ENCODE data around the gene SERP2.

SERP2 gene

DNA sequence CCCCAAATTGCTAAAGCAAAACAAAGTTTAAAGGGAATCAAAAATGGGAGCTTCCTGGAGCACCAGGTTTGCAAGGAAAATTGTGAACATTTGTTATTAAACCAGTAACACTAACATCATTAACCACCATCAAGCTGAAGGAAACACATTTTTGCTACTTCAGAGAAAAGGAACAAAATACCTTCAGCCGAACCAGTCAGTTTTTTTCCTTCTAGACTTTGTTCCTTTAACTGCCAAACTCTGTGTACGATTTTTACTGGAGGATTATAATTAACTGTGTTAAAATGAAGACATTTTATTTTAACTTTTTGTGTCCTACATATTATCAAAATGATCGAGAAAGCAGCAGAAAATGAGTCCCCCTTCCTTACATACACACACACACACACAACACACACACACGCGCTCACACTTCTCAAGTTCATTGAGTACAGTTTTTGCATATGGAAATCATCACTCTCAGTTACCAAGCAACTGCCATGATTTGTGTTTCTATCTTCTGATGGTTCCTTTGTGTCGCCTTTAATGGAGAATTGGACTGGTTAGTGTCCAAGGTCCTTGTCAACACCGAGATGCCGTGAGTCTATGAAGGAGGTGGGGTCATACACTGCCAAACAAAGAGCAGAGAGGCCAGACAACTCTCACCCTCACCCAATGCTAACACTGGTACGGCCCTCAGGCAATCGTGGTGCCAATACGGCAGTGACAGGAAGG lies 9.8 kb upstream of the SERP2 start:
- Histone ChIP-seq H3K18ac (ENCODE audit: low read length) (peak overlapping the region; percentile 13), H3K27me3 (ENCODE audit: control insufficient read depth in 3 of 3, insufficient read depth in 3 of 3, low read depth in 1 of 3, low read length in 3 of 3) (no peaks in the 10 kb centered on the region), H3K4me1 (ENCODE audit: control insufficient read depth in 2 of 2, insufficient read depth in 1 of 2, low read depth in 1 of 2, low read length in 2 of 2) (peaks cover 16 to 17% of the 10 kb centered on the region in 2 donors), H3K27ac (replicated peaks; ENCODE audit: low read length) (peak overlapping the region; percentile 84), H3K23ac (ENCODE audit: low read depth, low read length, poor library complexity) (no peak overlapping the region), H2BK120ac (ENCODE audit: low read depth, low read length) (no peak overlapping the region), H3K4me3 (ENCODE audit: low read length in 2 of 2) (no peak overlapping the region), H2AFZ (ENCODE audit: low read length) (peak overlapping the region; percentile 25), H3K9me3 (replicated peaks in 1 of 2; ENCODE audit: control insufficient read depth in 2 of 2, insufficient read depth in 1 of 2, low read depth in 1 of 2, low read length in 2 of 2) (no peaks in the 10 kb centered on the region), H3K4ac (ENCODE audit: low read length) (no peak overlapping the region), H4K91ac (ENCODE audit: low read depth, low read length, poor library complexity) (no peak overlapping the region), H2BK15ac (ENCODE audit: low read length) (no peak overlapping the region), H2BK12ac (ENCODE audit: low read length) (no peak overlapping the region), H4K8ac (ENCODE audit: low read depth, low read length) (no peak overlapping the region), H2BK5ac (ENCODE audit: low read length) (no peak overlapping the region), H3K36me3 (replicated peaks in 1 of 2; ENCODE audit: control insufficient read depth in 2 of 2, insufficient read depth in 2 of 2, low read length in 2 of 2) (no peaks in the 10 kb centered on the region), H2AK5ac (ENCODE audit: low read depth, low read length) (no peak overlapping the region), H3K9ac (ENCODE audit: low read depth, low read length, poor library complexity) (no peak overlapping the region), H3K14ac (ENCODE audit: low read length) (no peak overlapping the region), H3K79me1 (ENCODE audit: low read depth, low read length) (no peaks in the 10 kb centered on the region), H3K4me2 (ENCODE audit: insufficient read depth, low read length, poor library complexity, severe bottlenecking) (no peak overlapping the region)
- WGBS, 2 donors (ENCODE audit: extremely low coverage in 2 of 2, insufficient read length in 2 of 2, insufficient replicate concordance in 1 of 2): no CpG with 5 or more reads among the region's 11 CpGs
- no peak for DNase-seq (ENCODE audit: low spot score)

DNA sequence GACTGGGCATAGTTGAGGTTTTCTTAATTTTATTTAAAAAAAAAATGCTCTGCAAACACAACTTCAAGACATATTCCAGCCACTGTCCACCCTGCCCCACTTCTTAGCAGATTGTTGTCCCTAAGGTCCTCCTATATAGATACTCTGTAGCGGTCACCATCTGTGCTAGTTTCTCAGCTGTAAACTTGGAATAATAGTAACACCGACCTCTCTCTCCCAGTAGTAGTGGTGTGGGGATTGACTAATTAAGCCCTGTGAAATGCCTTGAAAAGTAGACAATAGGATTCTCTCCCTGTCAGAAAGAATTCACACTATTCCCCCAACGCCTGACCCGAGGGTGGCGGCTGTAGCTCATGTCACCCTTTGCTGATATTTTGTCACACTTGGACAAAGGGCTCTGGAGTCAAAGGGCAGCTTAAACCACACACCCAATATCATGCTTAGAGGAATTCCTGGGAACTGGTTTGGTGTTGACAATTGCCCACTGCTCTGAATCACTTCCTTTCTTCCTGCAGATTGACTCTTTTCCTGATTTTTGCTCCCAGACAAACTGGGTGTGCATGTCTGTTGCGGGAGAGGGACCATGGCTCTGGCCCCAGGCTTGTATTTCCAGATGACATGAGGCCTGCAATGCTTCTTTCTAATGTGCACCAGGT lies 9.2 kb upstream of the SERP2 start:
- Histone ChIP-seq H2AK5ac (ENCODE audit: low read depth, low read length) (no peak overlapping the region), H3K14ac (ENCODE audit: low read length) (no peak overlapping the region)

DNA sequence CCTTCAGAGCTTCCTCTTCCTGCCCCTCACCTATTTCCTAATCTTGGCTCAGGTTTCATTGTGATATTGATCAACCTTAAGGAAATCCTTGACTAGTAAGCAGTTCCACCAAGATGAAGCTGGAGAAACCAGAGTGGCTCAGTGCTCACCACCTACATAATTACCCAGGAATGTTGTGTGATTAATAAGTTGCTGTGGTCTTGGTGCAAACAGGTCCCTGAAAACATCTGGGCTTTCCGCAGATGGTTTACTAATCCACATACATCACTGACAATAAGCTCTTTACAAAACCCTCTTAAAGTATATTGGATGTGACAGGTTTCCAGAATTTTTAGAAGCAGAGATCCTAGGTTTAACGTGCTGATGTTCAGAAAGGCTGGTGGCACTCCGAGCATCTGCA lies 8.6 kb upstream of the SERP2 start:
- H2BK5ac ChIP-seq (ENCODE audit: low read length): no peak overlapping the region
- H2BK120ac ChIP-seq (ENCODE audit: low read depth, low read length): no peak overlapping the region
- no CpG with 5 or more reads among the region's 3 CpGs for WGBS, 2 donors (ENCODE audit: extremely low coverage in 2 of 2, insufficient read length in 2 of 2, insufficient replicate concordance in 1 of 2)
- no peaks in the 10 kb centered on the region for H3K79me1 ChIP-seq (ENCODE audit: low read depth, low read length)
- no peak overlapping the region for H3K14ac ChIP-seq (ENCODE audit: low read length)
- H3K36me3 ChIP-seq (replicated peaks in 1 of 2; ENCODE audit: control insufficient read depth in 2 of 2, insufficient read depth in 2 of 2, low read length in 2 of 2): no peaks in the 10 kb centered on the region
- no peaks in the 10 kb centered on the region for H3K9me3 ChIP-seq (replicated peaks in 1 of 2; ENCODE audit: control insufficient read depth in 2 of 2, insufficient read depth in 1 of 2, low read depth in 1 of 2, low read length in 2 of 2)
- no peak overlapping the region for H2AK5ac ChIP-seq (ENCODE audit: low read depth, low read length)
- no peak overlapping the region for H4K91ac ChIP-seq (ENCODE audit: low read depth, low read length, poor library complexity)
- no peak overlapping the region for H4K8ac ChIP-seq (ENCODE audit: low read depth, low read length)
- H3K23ac ChIP-seq (ENCODE audit: low read depth, low read length, poor library complexity): no peak overlapping the region
- H3K4ac ChIP-seq (ENCODE audit: low read length): no peak overlapping the region
- no peak overlapping the region for H3K9ac ChIP-seq (ENCODE audit: low read depth, low read length, poor library complexity)
- no peak overlapping the region for H3K4me3 ChIP-seq (ENCODE audit: low read length in 2 of 2)
- no peak overlapping the region for H2BK15ac ChIP-seq (ENCODE audit: low read length)
- peak overlapping the region; percentile 61 for H3K18ac ChIP-seq (ENCODE audit: low read length)
- H3K27me3 ChIP-seq (ENCODE audit: control insufficient read depth in 3 of 3, insufficient read depth in 3 of 3, low read depth in 1 of 3, low read length in 3 of 3): no peaks in the 10 kb centered on the region
- peaks cover 16 to 17% of the 10 kb centered on the region in 2 donors for H3K4me1 ChIP-seq (ENCODE audit: control insufficient read depth in 2 of 2, insufficient read depth in 1 of 2, low read depth in 1 of 2, low read length in 2 of 2)
- H2AFZ ChIP-seq (ENCODE audit: low read length): no peak overlapping the region
- peak overlapping the region; percentile 84 for H3K27ac ChIP-seq (replicated peaks; ENCODE audit: low read length)
- no peak overlapping the region for H3K4me2 ChIP-seq (ENCODE audit: insufficient read depth, low read length, poor library complexity, severe bottlenecking)
- DNase-seq (ENCODE audit: low spot score): no peak
- H2BK12ac ChIP-seq (ENCODE audit: low read length): no peak overlapping the region

More for the DNA sequence above, 9.2 kb upstream of the SERP2 start:
- Histone ChIP-seq H3K4ac (ENCODE audit: low read length) (no peak overlapping the region), H3K18ac (ENCODE audit: low read length) (peak overlapping the region; percentile 61), H3K79me1 (ENCODE audit: low read depth, low read length) (no peaks in the 10 kb centered on the region), H3K36me3 (replicated peaks in 1 of 2; ENCODE audit: control insufficient read depth in 2 of 2, insufficient read depth in 2 of 2, low read length in 2 of 2) (no peaks in the 10 kb centered on the region), H3K23ac (ENCODE audit: low read depth, low read length, poor library complexity) (no peak overlapping the region), H2BK15ac (ENCODE audit: low read length) (no peak overlapping the region), H2AFZ (ENCODE audit: low read length) (peak overlapping the region; percentile 25), H3K9ac (ENCODE audit: low read depth, low read length, poor library complexity) (no peak overlapping the region), H3K27me3 (ENCODE audit: control insufficient read depth in 3 of 3, insufficient read depth in 3 of 3, low read depth in 1 of 3, low read length in 3 of 3) (no peaks in the 10 kb centered on the region), H3K9me3 (replicated peaks in 1 of 2; ENCODE audit: control insufficient read depth in 2 of 2, insufficient read depth in 1 of 2, low read depth in 1 of 2, low read length in 2 of 2) (no peaks in the 10 kb centered on the region), H2BK120ac (ENCODE audit: low read depth, low read length) (no peak overlapping the region), H2BK12ac (ENCODE audit: low read length) (no peak overlapping the region), H4K91ac (ENCODE audit: low read depth, low read length, poor library complexity) (no peak overlapping the region), H3K4me3 (ENCODE audit: low read length in 2 of 2) (no peak overlapping the region), H2BK5ac (ENCODE audit: low read length) (no peak overlapping the region), H3K4me2 (ENCODE audit: insufficient read depth, low read length, poor library complexity, severe bottlenecking) (no peak overlapping the region), H3K27ac (replicated peaks; ENCODE audit: low read length) (peak overlapping the region; percentile 84), H4K8ac (ENCODE audit: low read depth, low read length) (no peak overlapping the region), H3K4me1 (ENCODE audit: control insufficient read depth in 2 of 2, insufficient read depth in 1 of 2, low read depth in 1 of 2, low read length in 2 of 2) (peaks cover 16 to 17% of the 10 kb centered on the region in 2 donors)
- no CpG with 5 or more reads among the region's 6 CpGs for whole genome bisulfite sequencing, 2 donors (ENCODE audit: extremely low coverage in 2 of 2, insufficient read length in 2 of 2, insufficient replicate concordance in 1 of 2)
- peak; percentile 51 for DNase-seq (ENCODE audit: low spot score)

DNA sequence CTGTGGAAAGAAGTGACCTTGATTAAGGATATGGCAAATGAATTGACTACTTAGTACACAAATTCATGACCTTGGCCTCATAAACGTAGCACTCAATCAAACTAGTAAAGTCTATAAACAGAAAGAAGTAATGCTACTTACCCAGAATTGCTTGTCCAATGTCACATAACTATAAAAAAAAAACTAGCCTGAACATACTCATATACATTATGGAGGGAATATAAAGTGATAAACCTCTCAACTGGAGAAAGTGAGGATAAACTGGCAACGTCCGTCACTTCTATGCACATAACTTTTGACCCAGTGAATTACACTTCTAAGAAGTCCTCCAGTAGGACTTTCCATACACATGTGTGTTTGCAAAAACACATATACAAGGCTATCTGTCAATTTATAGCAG lies 7.7 kb upstream of the SERP2 start:
- no peak overlapping the region for H3K23ac ChIP-seq (ENCODE audit: low read depth, low read length, poor library complexity)
- H2BK120ac ChIP-seq (ENCODE audit: low read depth, low read length): no peak overlapping the region
- H3K4me2 ChIP-seq (ENCODE audit: insufficient read depth, low read length, poor library complexity, severe bottlenecking): no peak overlapping the region
- H2AFZ ChIP-seq (ENCODE audit: low read length): no peak overlapping the region
- peaks cover 16 to 17% of the 10 kb centered on the region in 2 donors for H3K4me1 ChIP-seq (ENCODE audit: control insufficient read depth in 2 of 2, insufficient read depth in 1 of 2, low read depth in 1 of 2, low read length in 2 of 2)
- no peaks in the 10 kb centered on the region for H3K79me1 ChIP-seq (ENCODE audit: low read depth, low read length)
- H3K4ac ChIP-seq (ENCODE audit: low read length): no peak overlapping the region
- no peaks in the 10 kb centered on the region for H3K27me3 ChIP-seq (ENCODE audit: control insufficient read depth in 3 of 3, insufficient read depth in 3 of 3, low read depth in 1 of 3, low read length in 3 of 3)
- no peak overlapping the region for H3K18ac ChIP-seq (ENCODE audit: low read length)
- no peak overlapping the region for H2AK5ac ChIP-seq (ENCODE audit: low read depth, low read length)
- WGBS, 2 donors (ENCODE audit: extremely low coverage in 2 of 2, insufficient read length in 2 of 2, insufficient replicate concordance in 1 of 2): no CpG with 5 or more reads among the region's 3 CpGs
- H3K27ac ChIP-seq (replicated peaks; ENCODE audit: low read length): no peak overlapping the region
- H4K91ac ChIP-seq (ENCODE audit: low read depth, low read length, poor library complexity): no peak overlapping the region
- no peak overlapping the region for H2BK5ac ChIP-seq (ENCODE audit: low read length)
- H3K9ac ChIP-seq (ENCODE audit: low read depth, low read length, poor library complexity): no peak overlapping the region
- no peak for DNase-seq (ENCODE audit: low spot score)
- H3K14ac ChIP-seq (ENCODE audit: low read length): no peak overlapping the region
- H3K36me3 ChIP-seq (replicated peaks in 1 of 2; ENCODE audit: control insufficient read depth in 2 of 2, insufficient read depth in 2 of 2, low read length in 2 of 2): no peaks in the 10 kb centered on the region
- H3K4me3 ChIP-seq (ENCODE audit: low read length in 2 of 2): no peak overlapping the region
- no peak overlapping the region for H2BK15ac ChIP-seq (ENCODE audit: low read length)
- H2BK12ac ChIP-seq (ENCODE audit: low read length): no peak overlapping the region
- H3K9me3 ChIP-seq (replicated peaks in 1 of 2; ENCODE audit: control insufficient read depth in 2 of 2, insufficient read depth in 1 of 2, low read depth in 1 of 2, low read length in 2 of 2): no peaks in the 10 kb centered on the region
- no peak overlapping the region for H4K8ac ChIP-seq (ENCODE audit: low read depth, low read length)

Data from neuronal stem cell (in vitro differentiated cells).